GM21737 (cell line): ENCODE data around the gene CENPB.

ENCODE experiments used
- ATAC-seq: cut with Tn5 transposase; IDR thresholded peaks from one replicate; pipeline ENCODE4 v1.9.1; 2021; ENCODE audit warnings: mild to moderate bottlenecking, moderate library complexity; ENCODE audit not compliant: unreplicated experiment

The CENPB gene

GRCh38 chr20:3751305-3751674, 35.2 kb downstream of the CENPB start:
- no peak for ATAC-seq

GRCh38 chr20:3749689-3750531, 36.6 kb downstream of the CENPB start:
- no peak for ATAC-seq

GRCh38 chr20:3749087-3749688, 37.4 kb downstream of the CENPB start:
- no peak for ATAC-seq

- no peak for ATAC-seq
Observed at GRCh38 chr20:3748073-3748472, 38.5 kb downstream of the CENPB start.

GRCh38 chr20:3747471-3747870, 39.1 kb downstream of the CENPB start:
- ATAC-seq, result no peak

- ATAC-seq, result no peak
Observed at GRCh38 chr20:3745686-3746173, 40.8 kb downstream of the CENPB start.

GRCh38 chr20:3744806-3745685, 41.5 kb downstream of the CENPB start:
- no peak for ATAC-seq

GRCh38 chr20:3744037-3744436, 42.5 kb downstream of the CENPB start:
- ATAC-seq, result no peak

GRCh38 chr20:3743251-3743650, 43.3 kb downstream of the CENPB start:
- no peak for ATAC-seq

- no peak for ATAC-seq
Observed at GRCh38 chr20:3741836-3742458, 44.6 kb downstream of the CENPB start.

- ATAC-seq, result no peak
Observed at GRCh38 chr20:3740615-3741301, 45.8 kb downstream of the CENPB start.

GRCh38 chr20:3739926-3740451, 46.6 kb downstream of the CENPB start:
- ATAC-seq, result no peak

GRCh38 chr20:3739054-3739925, 47.2 kb downstream of the CENPB start:
- ATAC-seq, result no peak

- ATAC-seq, result no peak
Observed at GRCh38 chr20:3738111-3739053, 48.2 kb downstream of the CENPB start.

- ATAC-seq, result no peak
Observed at GRCh38 chr20:3735768-3736167, 50.8 kb downstream of the CENPB start.

- ATAC-seq, result no peak
Observed at GRCh38 chr20:3734111-3734843, 52.3 kb downstream of the CENPB start.
